Astrocyte (in vitro differentiated cells and primary cell): ENCODE results near the gene PCDHGA12.

ENCODE experiments used
- CTCF ChIP-seq: IDR thresholded peaks from 2 replicates; pipeline ENCODE4 v1.5.1; 2011; ENCODE audit warnings: low read depth, mild to moderate bottlenecking, inconsistent platforms, low read length, moderate library complexity; ENCODE audit not compliant: insufficient read depth
- EZH2 ChIP-seq: IDR thresholded peaks from 2 replicates; pipeline ENCODE4 v1.6.1; 2012; ENCODE audit warnings: mild to moderate bottlenecking, low read length, inconsistent platforms; ENCODE audit not compliant: insufficient read depth

GRCh38 chr5:141478321-141478945 is 48.1 kb downstream of the PCDHGA12 start:
- peak; percentile 23 for TF ChIP-seq CTCF
- no peak for TF ChIP-seq EZH2
